ENCODE results near the gene SFRP2. TPM values are rescaled to one million over a fixed set of nuclear protein-coding genes. Genes with fewer than 3 reads are reported as not detected.

Gene SFRP2
- total RNA-seq, 2 donors from 2014 or later, result 11.9 to 12.5 TPM

- no peak overlapping the region for H3K4me3 ChIP-seq
- H3K36me3 ChIP-seq (replicated peaks in 1 of 2; ENCODE audit: insufficient read depth in 1 of 2, low read depth in 2 of 2), result no peaks in the 10 kb centered on the region
- no peaks in the 10 kb centered on the region for H3K9me3 ChIP-seq
- intact Hi-C loops (cut with DNase I), result no loop called here
- H3K27me3 ChIP-seq, result no peaks in the 10 kb centered on the region
- no peaks in the 10 kb centered on the region for H3K4me1 ChIP-seq
- no peak for DNase-seq
- no peak overlapping the region for H3K27ac ChIP-seq
- TF ChIP-seq POLR2A (IDR thresholded peaks at IDR 0.05), result no peak
- no peak for TF ChIP-seq CTCF (IDR thresholded peaks at IDR 0.05)
- no peak for ATAC-seq
- WGBS, 2 donors, result 66 to 67% methylated on average over 4 of the region's 4 CpGs
These were observed 43.2 kb upstream of the SFRP2 start for GRCh38 chr4:153832054-153832453.

- Histone ChIP-seq H3K27ac (no peak overlapping the region), H3K4me1 (no peaks in the 10 kb centered on the region), H3K9me3 (no peaks in the 10 kb centered on the region), H3K4me3 (no peak overlapping the region), H3K36me3 (replicated peaks in 1 of 2; ENCODE audit: insufficient read depth in 1 of 2, low read depth in 2 of 2) (no peaks in the 10 kb centered on the region), H3K27me3 (no peaks in the 10 kb centered on the region)
- 91 to 92% methylated on average over 1 of the region's 1 CpG for WGBS, 2 donors
- no peak for ATAC-seq
- TF ChIP-seq CTCF (IDR thresholded peaks at IDR 0.05) (no peak), POLR2A (IDR thresholded peaks at IDR 0.05) (no peak)
- intact Hi-C loops (cut with DNase I), result no loop called here
- DNase-seq, result no peak
These were observed 42.4 kb upstream of the SFRP2 start for GRCh38 chr4:153831245-153831644.

- no peaks in the 10 kb centered on the region for H3K9me3 ChIP-seq
- DNase-seq, result no peak
- TF ChIP-seq POLR2A (IDR thresholded peaks at IDR 0.05) (no peak), CTCF (IDR thresholded peaks at IDR 0.05) (no peak)
- no peak overlapping the region for H3K4me3 ChIP-seq
- H3K27ac ChIP-seq, result no peak overlapping the region
- ATAC-seq, result no peak
- no peaks in the 10 kb centered on the region for H3K4me1 ChIP-seq
- WGBS, 2 donors, result 69 to 80% methylated on average over 2 of the region's 2 CpGs
- intact Hi-C loops (cut with DNase I), result no loop called here
- no peaks in the 10 kb centered on the region for H3K36me3 ChIP-seq (replicated peaks in 1 of 2; ENCODE audit: insufficient read depth in 1 of 2, low read depth in 2 of 2)
- no peaks in the 10 kb centered on the region for H3K27me3 ChIP-seq
These were observed 36.8 kb upstream of the SFRP2 start for GRCh38 chr4:153825691-153826090.

- ATAC-seq (no peak), DNase-seq (no peak)
- H3K4me1 ChIP-seq, result no peaks in the 10 kb centered on the region
- H3K4me3 ChIP-seq, result no peak overlapping the region
- no peaks in the 10 kb centered on the region for H3K27me3 ChIP-seq
- H3K9me3 ChIP-seq, result no peaks in the 10 kb centered on the region
- H3K27ac ChIP-seq, result no peak overlapping the region
- TF ChIP-seq CTCF (IDR thresholded peaks at IDR 0.05) (no peak), POLR2A (IDR thresholded peaks at IDR 0.05) (no peak)
- WGBS, 2 donors, result 51 to 60% methylated on average over 4 of the region's 4 CpGs
- intact Hi-C loops (cut with DNase I), result no loop called here
- no peaks in the 10 kb centered on the region for H3K36me3 ChIP-seq (replicated peaks in 1 of 2; ENCODE audit: insufficient read depth in 1 of 2, low read depth in 2 of 2)
These were observed 36.2 kb upstream of the SFRP2 start for GRCh38 chr4:153825126-153825525.

GRCh38 chr4:153824501-153824900, 35.6 kb upstream of the SFRP2 start:
- H3K4me1 ChIP-seq, result no peaks in the 10 kb centered on the region
- DNase-seq, result no peak
- ATAC-seq, result no peak
- no peaks in the 10 kb centered on the region for H3K9me3 ChIP-seq
- TF ChIP-seq POLR2A (IDR thresholded peaks at IDR 0.05), result no peak
- TF ChIP-seq CTCF (IDR thresholded peaks at IDR 0.05), result no peak
- intact Hi-C loops (cut with DNase I), result no loop called here
- H3K27ac ChIP-seq, result no peak overlapping the region
- H3K27me3 ChIP-seq, result no peaks in the 10 kb centered on the region
- no peaks in the 10 kb centered on the region for H3K36me3 ChIP-seq (replicated peaks in 1 of 2; ENCODE audit: insufficient read depth in 1 of 2, low read depth in 2 of 2)
- no peak overlapping the region for H3K4me3 ChIP-seq

All from body of pancreas (tissue), 4 donors.